VCaP (cell line): ENCODE measurements around the gene ANAPC15.

ENCODE experiments used
- H3K27ac ChIP-seq: fragments of 450-650 bp; 2 replicates; pipeline ENCODE4 v1.5.1; 2017
- CTCF ChIP-seq: fragments of 450-650 bp; conservative IDR thresholded peaks from 2 replicates; pipeline ENCODE4 v1.5.1; 2017; ENCODE audit warnings: mild to moderate bottlenecking, moderate library complexity

Gene ANAPC15

GRCh38 chr11:72072348-72072747, 40.1 kb downstream of the ANAPC15 start:
- no peak for TF ChIP-seq CTCF
- peak overlapping the region; percentile 78 for H3K27ac ChIP-seq

GRCh38 chr11:72070491-72070890, 42.0 kb downstream of the ANAPC15 start:
- no peak for TF ChIP-seq CTCF
- H3K27ac ChIP-seq: peak overlapping the region; percentile 78

GRCh38 chr11:72069787-72070251, 42.7 kb downstream of the ANAPC15 start:
- peak overlapping the region; percentile 78 for H3K27ac ChIP-seq
- TF ChIP-seq CTCF: no peak

GRCh38 chr11:72069200-72069599, 43.3 kb downstream of the ANAPC15 start:
- peak overlapping the region; percentile 78 for H3K27ac ChIP-seq
- TF ChIP-seq CTCF: no peak

GRCh38 chr11:72067676-72068075, 44.8 kb downstream of the ANAPC15 start:
- H3K27ac ChIP-seq: peak overlapping the region; percentile 78
- no peak for TF ChIP-seq CTCF

GRCh38 chr11:72067266-72067665, 45.2 kb downstream of the ANAPC15 start:
- TF ChIP-seq CTCF: no peak
- peak overlapping the region; percentile 78 for H3K27ac ChIP-seq

GRCh38 chr11:72066855-72067254, 45.6 kb downstream of the ANAPC15 start:
- TF ChIP-seq CTCF: no peak
- H3K27ac ChIP-seq: peak overlapping the region; percentile 78
